A549 (cell line): ENCODE measurements around the gene MYLK.

Experiments used
- CEBPB ChIP-seq, 2 experiments: fragments of >200 bp in 1 of 2; sonication (Bioruptor Twin) in 1 of 2; formaldehyde crosslinking in 1 of 2; IDR thresholded peaks; 2 replicates each; pipeline ENCODE4 v1.6.1; 2012 to 2016
- ESRRA ChIP-seq: fragments of 150-350 bp; IDR thresholded peaks from 2 replicates; pipeline ENCODE4 v1.6.1; 2014; ENCODE audit warnings: mild to moderate bottlenecking, low read length, borderline replicate concordance
- HOXA7 ChIP-seq: fragments of 250-450 bp; sonication (Bioruptor Pico); IDR thresholded peaks from 2 replicates; pipeline ENCODE4 v1.5.0; 2020; ENCODE audit warnings: mild to moderate bottlenecking, moderate library complexity
- JUN ChIP-seq, 2 experiments: fragments of >200 bp; sonication (Bioruptor Twin); formaldehyde crosslinking; IDR thresholded peaks; 2 replicates in 1 of 2; 3 replicates in 1 of 2; pipeline ENCODE4 v1.6.1; 2016 to 2017
- MYC ChIP-seq: IDR thresholded peaks from 2 replicates; pipeline ENCODE4 v1.6.1; 2012; ENCODE audit warnings: mild to moderate bottlenecking, inconsistent platforms, low read length, improper control_type of control experiment, borderline replicate concordance
- POLR2A ChIP-seq: IDR thresholded peaks from 2 replicates; pipeline ENCODE4 v1.6.1; 2012; ENCODE audit warnings: mild to moderate bottlenecking, low read length
- RAD21 ChIP-seq, 2 experiments: fragments of >200 bp in 1 of 2; sonication (Bioruptor Twin) in 1 of 2; formaldehyde crosslinking in 1 of 2; IDR thresholded peaks in 1 of 2; conservative IDR thresholded peaks in 1 of 2; 2 replicates in 1 of 2; 3 replicates in 1 of 2; pipeline ENCODE4 v1.6.1; 2012 to 2018; ENCODE audit warnings: inconsistent platforms in 1 of 2
- RARB ChIP-seq: fragments of 250-450 bp; sonication (Bioruptor Pico); IDR thresholded peaks from 2 replicates; pipeline ENCODE4 v1.8.0; 2021; ENCODE audit warnings: mild to moderate bottlenecking, moderate library complexity
- TP53 ChIP-seq: fragments of 250-450 bp; sonication (Bioruptor Pico); IDR thresholded peaks from 2 replicates; pipeline ENCODE4 v1.5.0; 2021; ENCODE audit warnings: mild to moderate bottlenecking, moderate library complexity
- TF ChIP-seq, protein P1 (sequence below): fragments of 200-600 bp; sonication (generic); IDR thresholded peaks from 2 replicates; pipeline ENCODE4 v1.6.1; 2016; ENCODE audit warnings: antibody characterized with exemption, mild to moderate bottlenecking, moderate library complexity
- TF ChIP-seq, protein P2 (sequence below): IDR thresholded peaks from 2 replicates; pipeline ENCODE4 v1.6.1; 2012
- TF ChIP-seq, protein P3 (sequence below): fragments of >200 bp; sonication (Bioruptor Twin); formaldehyde crosslinking; IDR thresholded peaks from 3 replicates; pipeline ENCODE4 v1.5.1; 2016

DNA sequence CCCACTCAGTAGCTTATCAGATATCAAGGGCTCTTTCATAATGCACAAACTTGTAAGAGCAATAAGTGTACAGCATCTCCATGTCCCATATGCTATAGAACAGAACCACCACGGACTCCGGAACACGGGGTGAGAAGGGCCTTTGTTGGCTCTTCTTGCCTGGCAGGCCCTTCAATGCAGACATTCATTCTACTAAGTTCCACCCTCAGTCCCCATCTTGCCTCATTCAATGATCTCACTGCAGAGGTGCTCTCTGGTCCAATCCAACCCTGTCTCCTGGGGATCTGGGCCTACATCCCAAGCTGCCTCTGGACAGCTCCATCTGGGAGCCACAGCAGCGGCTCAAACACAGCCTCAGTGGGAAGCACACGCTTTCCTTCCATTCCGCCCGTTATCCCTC lies 316.1 kb downstream of the MYLK start:
- TF ChIP-seq POLR2A (no peak), ESRRA (no peak), JUN (IDR thresholded peaks at IDR 0.05) (no peak), RAD21 (conservative IDR thresholded peaks at IDR 0.05 in 1 of 2, IDR thresholded peaks at IDR 0.05 in 1 of 2) (no peak), CEBPB (IDR thresholded peaks at IDR 0.05) (no peak), MYC (no peak), RARB (no peak), HOXA7 (CRISPR knock-in tag) (no peak), TP53 (CRISPR knock-in tag) (no peak)
- TF ChIP-seq, protein P1, sequence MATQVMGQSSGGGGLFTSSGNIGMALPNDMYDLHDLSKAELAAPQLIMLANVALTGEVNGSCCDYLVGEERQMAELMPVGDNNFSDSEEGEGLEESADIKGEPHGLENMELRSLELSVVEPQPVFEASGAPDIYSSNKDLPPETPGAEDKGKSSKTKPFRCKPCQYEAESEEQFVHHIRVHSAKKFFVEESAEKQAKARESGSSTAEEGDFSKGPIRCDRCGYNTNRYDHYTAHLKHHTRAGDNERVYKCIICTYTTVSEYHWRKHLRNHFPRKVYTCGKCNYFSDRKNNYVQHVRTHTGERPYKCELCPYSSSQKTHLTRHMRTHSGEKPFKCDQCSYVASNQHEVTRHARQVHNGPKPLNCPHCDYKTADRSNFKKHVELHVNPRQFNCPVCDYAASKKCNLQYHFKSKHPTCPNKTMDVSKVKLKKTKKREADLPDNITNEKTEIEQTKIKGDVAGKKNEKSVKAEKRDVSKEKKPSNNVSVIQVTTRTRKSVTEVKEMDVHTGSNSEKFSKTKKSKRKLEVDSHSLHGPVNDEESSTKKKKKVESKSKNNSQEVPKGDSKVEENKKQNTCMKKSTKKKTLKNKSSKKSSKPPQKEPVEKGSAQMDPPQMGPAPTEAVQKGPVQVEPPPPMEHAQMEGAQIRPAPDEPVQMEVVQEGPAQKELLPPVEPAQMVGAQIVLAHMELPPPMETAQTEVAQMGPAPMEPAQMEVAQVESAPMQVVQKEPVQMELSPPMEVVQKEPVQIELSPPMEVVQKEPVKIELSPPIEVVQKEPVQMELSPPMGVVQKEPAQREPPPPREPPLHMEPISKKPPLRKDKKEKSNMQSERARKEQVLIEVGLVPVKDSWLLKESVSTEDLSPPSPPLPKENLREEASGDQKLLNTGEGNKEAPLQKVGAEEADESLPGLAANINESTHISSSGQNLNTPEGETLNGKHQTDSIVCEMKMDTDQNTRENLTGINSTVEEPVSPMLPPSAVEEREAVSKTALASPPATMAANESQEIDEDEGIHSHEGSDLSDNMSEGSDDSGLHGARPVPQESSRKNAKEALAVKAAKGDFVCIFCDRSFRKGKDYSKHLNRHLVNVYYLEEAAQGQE, result no peak
- TF ChIP-seq, protein P2, sequence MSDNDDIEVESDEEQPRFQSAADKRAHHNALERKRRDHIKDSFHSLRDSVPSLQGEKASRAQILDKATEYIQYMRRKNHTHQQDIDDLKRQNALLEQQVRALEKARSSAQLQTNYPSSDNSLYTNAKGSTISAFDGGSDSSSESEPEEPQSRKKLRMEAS, result no peak
- TF ChIP-seq, protein P3, sequence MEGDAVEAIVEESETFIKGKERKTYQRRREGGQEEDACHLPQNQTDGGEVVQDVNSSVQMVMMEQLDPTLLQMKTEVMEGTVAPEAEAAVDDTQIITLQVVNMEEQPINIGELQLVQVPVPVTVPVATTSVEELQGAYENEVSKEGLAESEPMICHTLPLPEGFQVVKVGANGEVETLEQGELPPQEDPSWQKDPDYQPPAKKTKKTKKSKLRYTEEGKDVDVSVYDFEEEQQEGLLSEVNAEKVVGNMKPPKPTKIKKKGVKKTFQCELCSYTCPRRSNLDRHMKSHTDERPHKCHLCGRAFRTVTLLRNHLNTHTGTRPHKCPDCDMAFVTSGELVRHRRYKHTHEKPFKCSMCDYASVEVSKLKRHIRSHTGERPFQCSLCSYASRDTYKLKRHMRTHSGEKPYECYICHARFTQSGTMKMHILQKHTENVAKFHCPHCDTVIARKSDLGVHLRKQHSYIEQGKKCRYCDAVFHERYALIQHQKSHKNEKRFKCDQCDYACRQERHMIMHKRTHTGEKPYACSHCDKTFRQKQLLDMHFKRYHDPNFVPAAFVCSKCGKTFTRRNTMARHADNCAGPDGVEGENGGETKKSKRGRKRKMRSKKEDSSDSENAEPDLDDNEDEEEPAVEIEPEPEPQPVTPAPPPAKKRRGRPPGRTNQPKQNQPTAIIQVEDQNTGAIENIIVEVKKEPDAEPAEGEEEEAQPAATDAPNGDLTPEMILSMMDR, result no peak
